Body of pancreas (tissue), 4 donors: ENCODE measurements around the gene ALG3.

Source experiments
- POLR2A ChIP-seq, 3 donors: fragments of 450-650 bp; IDR thresholded peaks; one replicate each; pipeline ENCODE4 v1.6.1; 2016; ENCODE audit warnings: antibody characterized with exemption in 3 of 3, mild to moderate bottlenecking in 2 of 3
- TF ChIP-seq, protein P1 (sequence below), 7 experiments: fragments of 450-650 bp in 4 of 7; fragments of 200-600 bp in 3 of 7; sonication (generic) in 3 of 7; IDR thresholded peaks; one replicate each; pipeline ENCODE4 v1.5.1; 2016 to 2019; ENCODE audit warnings: antibody characterized with exemption in 7 of 7

DNA sequence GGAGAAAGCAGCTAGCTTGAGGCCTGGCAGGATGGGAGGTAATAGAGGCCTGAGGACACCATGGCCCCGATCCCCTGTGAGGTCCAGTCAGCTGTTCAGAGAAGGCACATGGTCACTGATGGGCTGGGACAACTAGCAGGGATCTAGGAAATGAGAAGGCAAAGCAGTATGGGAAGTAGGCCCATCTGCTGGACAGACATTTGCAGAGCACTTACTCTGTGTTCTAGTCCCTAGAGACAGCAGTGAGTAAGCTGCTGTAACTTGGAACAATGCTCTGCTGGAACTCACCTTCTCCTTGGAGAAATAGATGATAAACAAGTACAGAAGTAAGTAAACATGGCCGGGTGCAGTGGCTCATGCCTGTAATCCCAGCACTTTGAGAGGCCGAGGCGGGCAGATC is 34.2 kb upstream of the ALG3 start:
- TF ChIP-seq, protein P1, sequence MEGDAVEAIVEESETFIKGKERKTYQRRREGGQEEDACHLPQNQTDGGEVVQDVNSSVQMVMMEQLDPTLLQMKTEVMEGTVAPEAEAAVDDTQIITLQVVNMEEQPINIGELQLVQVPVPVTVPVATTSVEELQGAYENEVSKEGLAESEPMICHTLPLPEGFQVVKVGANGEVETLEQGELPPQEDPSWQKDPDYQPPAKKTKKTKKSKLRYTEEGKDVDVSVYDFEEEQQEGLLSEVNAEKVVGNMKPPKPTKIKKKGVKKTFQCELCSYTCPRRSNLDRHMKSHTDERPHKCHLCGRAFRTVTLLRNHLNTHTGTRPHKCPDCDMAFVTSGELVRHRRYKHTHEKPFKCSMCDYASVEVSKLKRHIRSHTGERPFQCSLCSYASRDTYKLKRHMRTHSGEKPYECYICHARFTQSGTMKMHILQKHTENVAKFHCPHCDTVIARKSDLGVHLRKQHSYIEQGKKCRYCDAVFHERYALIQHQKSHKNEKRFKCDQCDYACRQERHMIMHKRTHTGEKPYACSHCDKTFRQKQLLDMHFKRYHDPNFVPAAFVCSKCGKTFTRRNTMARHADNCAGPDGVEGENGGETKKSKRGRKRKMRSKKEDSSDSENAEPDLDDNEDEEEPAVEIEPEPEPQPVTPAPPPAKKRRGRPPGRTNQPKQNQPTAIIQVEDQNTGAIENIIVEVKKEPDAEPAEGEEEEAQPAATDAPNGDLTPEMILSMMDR (IDR thresholded peaks at IDR 0.05), result no peak
- no peak for TF ChIP-seq POLR2A (IDR thresholded peaks at IDR 0.05)
